ENCODE results near the gene CTNS.
A peak's percentile ranks its signal among the peaks of the same experiment; 100 is the strongest.
"Not testable (repeated sequence)": the region's sequence is repeated elsewhere in the genome, so short reads cannot be mapped to it uniquely, and the experiment has no call there.

Gene CTNS

GRCh38 chr17:3688852-3689261 lies 52.3 kb downstream of the CTNS start:
- DNase-seq: no peak

GRCh38 chr17:3689262-3690093 lies 52.9 kb downstream of the CTNS start:
- DNase-seq: no peak

GRCh38 chr17:3690094-3690715 lies 53.6 kb downstream of the CTNS start:
- no peak for DNase-seq

GRCh38 chr17:3691617-3692067 lies 55.1 kb downstream of the CTNS start:
- no peak for DNase-seq

GRCh38 chr17:3692346-3692745 lies 55.8 kb downstream of the CTNS start:
- no peak for DNase-seq

GRCh38 chr17:3693141-3693540 lies 56.6 kb downstream of the CTNS start:
- no peak for DNase-seq

GRCh38 chr17:3693829-3694231 lies 57.3 kb downstream of the CTNS start:
- no peak for DNase-seq

GRCh38 chr17:3695129-3695722 lies 58.7 kb downstream of the CTNS start:
- no peak for DNase-seq

GRCh38 chr17:3695723-3696411 lies 59.3 kb downstream of the CTNS start, which contains the start of gene P2RX5:
P2RX5 (minus strand) TSS chr17:3696155; CDS start chr17:3696005, 150 bp downstream.
- DNase-seq: peak; percentile 38 to 52

GRCh38 chr17:3697103-3697476 lies 60.5 kb downstream of the CTNS start:
- DNase-seq: no peak

- DNase-seq: no peak
Measured at GRCh38 chr17:3698139-3698538, 61.6 kb downstream of the CTNS start.

GRCh38 chr17:3699951-3700350 lies 63.4 kb downstream of the CTNS start:
- no peak for DNase-seq

- not testable (repeated sequence) for DNase-seq
Measured at GRCh38 chr17:3702041-3702539, 65.5 kb downstream of the CTNS start.

- no peak for DNase-seq
Measured at GRCh38 chr17:3704931-3705717, 68.6 kb downstream of the CTNS start.

GRCh38 chr17:3705718-3705984 lies 69.1 kb downstream of the CTNS start:
- not testable (repeated sequence) for DNase-seq

- no peak for DNase-seq
Measured at GRCh38 chr17:3708366-3708765, 71.8 kb downstream of the CTNS start.

- DNase-seq: peak; percentile 68 to 72
Measured at GRCh38 chr17:3710951-3711383, 74.4 kb downstream of the CTNS start.
